ENCODE data around the gene FAM167B. TPM values are rescaled to one million over a fixed set of nuclear protein-coding genes. Genes with fewer than 3 reads are reported as not detected.

FAM167B gene
- total RNA-seq, 1 donor from 2014 or later = 1.4 TPM

DNA sequence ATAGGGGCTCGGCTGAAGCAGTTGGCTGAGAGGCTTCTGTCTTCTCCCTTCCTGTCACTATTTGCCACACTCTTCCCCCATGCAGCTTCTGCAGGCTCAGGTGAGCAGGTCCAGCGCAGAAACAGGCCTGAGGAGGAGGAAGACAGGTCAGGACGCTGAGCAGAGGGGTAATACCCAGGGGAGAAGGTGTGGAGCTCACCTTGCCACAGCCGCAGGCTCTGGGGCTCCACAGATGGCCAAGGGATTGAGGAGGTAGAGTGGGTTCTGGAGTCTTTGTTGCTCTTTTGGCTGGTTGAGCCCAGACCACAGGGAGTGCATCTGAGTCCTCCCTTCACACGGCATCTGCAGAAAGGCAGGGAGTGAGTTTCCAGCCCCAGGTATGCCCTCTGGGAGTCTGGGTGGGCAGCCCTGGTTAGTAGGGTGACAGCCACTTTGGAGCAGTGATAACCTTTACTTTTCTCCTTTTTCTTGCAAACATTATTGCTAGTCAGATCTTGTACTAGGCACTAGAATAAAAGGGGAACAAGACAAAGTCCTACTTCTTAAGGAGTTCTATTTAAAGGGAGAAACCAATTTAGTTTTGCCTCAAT is 15.1 kb upstream of the FAM167B start:
- intact Hi-C loops (cut with micrococcal nuclease) = no loop called here
- H3K4me3 Mint-ChIP-seq = no peak overlapping the region
- TF ChIP-seq, protein P1, sequence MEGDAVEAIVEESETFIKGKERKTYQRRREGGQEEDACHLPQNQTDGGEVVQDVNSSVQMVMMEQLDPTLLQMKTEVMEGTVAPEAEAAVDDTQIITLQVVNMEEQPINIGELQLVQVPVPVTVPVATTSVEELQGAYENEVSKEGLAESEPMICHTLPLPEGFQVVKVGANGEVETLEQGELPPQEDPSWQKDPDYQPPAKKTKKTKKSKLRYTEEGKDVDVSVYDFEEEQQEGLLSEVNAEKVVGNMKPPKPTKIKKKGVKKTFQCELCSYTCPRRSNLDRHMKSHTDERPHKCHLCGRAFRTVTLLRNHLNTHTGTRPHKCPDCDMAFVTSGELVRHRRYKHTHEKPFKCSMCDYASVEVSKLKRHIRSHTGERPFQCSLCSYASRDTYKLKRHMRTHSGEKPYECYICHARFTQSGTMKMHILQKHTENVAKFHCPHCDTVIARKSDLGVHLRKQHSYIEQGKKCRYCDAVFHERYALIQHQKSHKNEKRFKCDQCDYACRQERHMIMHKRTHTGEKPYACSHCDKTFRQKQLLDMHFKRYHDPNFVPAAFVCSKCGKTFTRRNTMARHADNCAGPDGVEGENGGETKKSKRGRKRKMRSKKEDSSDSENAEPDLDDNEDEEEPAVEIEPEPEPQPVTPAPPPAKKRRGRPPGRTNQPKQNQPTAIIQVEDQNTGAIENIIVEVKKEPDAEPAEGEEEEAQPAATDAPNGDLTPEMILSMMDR (IDR thresholded peaks at IDR 0.05) = no peak
- CTCF ChIA-PET = interaction anchor here (1.7 kb wide), 1 partner anchor 17 kb away, joined by 5 read pairs; no protein-coding TSS in a partner anchor
- no peaks in the 10 kb centered on the region for H3K4me1 Mint-ChIP-seq
- no peak overlapping the region for H3K27ac Mint-ChIP-seq
- ATAC-seq (ENCODE audit: low read depth) (no peak), DNase-seq (no peak)
- H3K9me3 Mint-ChIP-seq = no peaks in the 10 kb centered on the region
- POLR2A ChIA-PET = interaction anchor here (2.7 kb wide), 1 partner anchor 9 kb away, joined by 9 read pairs; no protein-coding TSS in a partner anchor
- H3K36me3 Mint-ChIP-seq (ENCODE audit: low read depth) = peaks cover 54% of the 10 kb centered on the region
- H3K27me3 Mint-ChIP-seq = no peaks in the 10 kb centered on the region

DNA sequence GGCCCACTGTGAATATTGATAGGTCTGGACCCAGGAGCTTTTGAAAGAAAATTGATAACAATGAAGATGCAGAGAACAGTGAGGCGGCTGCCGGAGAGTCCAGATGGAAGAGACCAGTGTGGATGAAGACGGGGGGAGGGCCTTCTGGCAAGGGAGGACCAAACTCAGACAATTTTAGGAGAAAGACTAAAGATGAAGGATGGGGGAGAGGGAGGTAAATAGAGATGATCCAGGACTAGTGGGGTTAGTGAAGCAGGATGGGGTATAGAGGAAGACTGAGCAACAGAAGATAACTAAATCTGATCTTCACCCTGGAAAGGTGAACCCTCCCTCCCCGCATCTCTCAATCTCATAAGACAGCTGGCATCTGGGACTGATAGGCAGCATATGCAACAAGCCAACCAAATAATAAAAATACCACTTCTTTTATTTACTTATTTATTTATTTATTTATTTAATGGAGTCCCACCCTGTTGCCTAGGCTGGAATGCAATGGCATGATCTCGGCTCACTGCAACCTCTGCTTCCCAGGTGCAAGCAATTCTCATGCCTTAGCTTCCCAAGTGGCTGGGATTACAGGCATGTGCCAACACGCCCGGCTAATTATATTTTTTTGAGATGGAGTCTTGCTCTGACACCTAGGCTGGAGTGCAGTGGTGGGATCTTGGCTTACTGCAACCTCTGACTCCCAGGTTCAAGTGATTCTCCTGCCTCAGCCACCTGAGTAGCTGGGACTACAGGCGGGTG is 14.3 kb upstream of the FAM167B start:
- Mint-ChIP-seq H3K4me3 (no peak overlapping the region), H3K36me3 (ENCODE audit: low read depth) (peaks cover 48% of the 10 kb centered on the region), H3K4me1 (no peaks in the 10 kb centered on the region), H3K9me3 (no peaks in the 10 kb centered on the region), H3K27me3 (no peaks in the 10 kb centered on the region), H3K27ac (no peak overlapping the region)
- ATAC-seq (ENCODE audit: low read depth) = no peak
- intact Hi-C loops (cut with micrococcal nuclease) = no loop called here
- TF ChIP-seq, protein P1 (IDR thresholded peaks at IDR 0.05) = no peak
- DNase-seq = no peak
- CTCF ChIA-PET = interaction anchor here (1.7 kb wide), 1 partner anchor 16 kb away, joined by 5 read pairs; no protein-coding TSS in a partner anchor
- POLR2A ChIA-PET = interaction anchor here (2.7 kb wide), 1 partner anchor 8 kb away, joined by 9 read pairs; no protein-coding TSS in a partner anchor

DNA sequence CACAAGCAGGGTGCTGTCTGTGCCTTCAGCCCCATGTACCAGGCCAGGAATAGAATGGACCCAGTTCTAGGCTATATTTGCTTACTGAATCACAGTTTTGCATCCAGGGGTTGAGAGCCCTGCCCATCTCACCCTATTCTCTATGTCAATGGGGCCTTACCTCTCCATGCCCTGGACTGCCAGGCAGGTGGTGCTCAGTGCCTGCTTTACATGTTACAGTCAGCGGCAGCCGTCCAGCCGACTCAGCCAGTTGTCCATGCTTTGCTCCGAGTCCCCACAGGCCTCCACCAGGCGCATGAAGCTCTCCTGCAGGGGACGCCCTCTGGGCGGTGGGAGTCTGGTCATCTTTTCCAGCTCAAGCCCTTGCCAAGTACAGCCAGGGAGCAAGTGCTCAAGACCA is 12.2 kb upstream of the FAM167B start:
- H3K27ac Mint-ChIP-seq = no peak overlapping the region
- ChIA-PET CTCF (interaction anchor here (1.0 kb wide), 1 partner anchor 18 kb away, joined by 3 read pairs; no protein-coding TSS in a partner anchor), POLR2A (no interaction called here)
- peaks cover 28% of the 10 kb centered on the region for H3K36me3 Mint-ChIP-seq (ENCODE audit: low read depth)
- peaks cover 2% of the 10 kb centered on the region for H3K4me1 Mint-ChIP-seq
- intact Hi-C loops (cut with micrococcal nuclease) = no loop called here
- no peaks in the 10 kb centered on the region for H3K27me3 Mint-ChIP-seq
- no peaks in the 10 kb centered on the region for H3K9me3 Mint-ChIP-seq
- no peak overlapping the region for H3K4me3 Mint-ChIP-seq
- TF ChIP-seq, protein P1 (IDR thresholded peaks at IDR 0.05) = no peak
- no peak for ATAC-seq (ENCODE audit: low read depth)
- no peak for DNase-seq

DNA sequence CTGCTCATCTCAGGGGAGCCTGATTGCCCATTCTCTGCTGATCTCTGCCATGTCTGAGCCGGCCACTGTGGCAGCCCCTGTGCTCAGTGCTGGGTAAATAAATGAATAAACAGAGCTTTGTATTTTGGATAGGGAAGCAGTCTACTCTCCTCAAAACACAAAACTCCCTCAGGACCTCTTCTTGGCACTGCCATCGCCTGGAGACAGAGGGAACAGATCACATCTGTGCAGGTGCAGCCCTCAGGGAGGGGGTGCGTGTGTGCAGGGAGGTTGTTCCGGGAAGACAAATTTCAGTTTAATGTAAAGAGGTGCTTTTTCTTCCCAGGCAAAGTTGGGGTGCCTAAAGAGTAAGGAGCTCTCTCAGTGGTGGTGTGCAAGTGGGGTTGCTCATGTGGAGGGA is 7.7 kb upstream of the FAM167B start:
- ATAC-seq (ENCODE audit: low read depth) (no peak), DNase-seq (no peak)
- TF ChIP-seq, protein P1 (IDR thresholded peaks at IDR 0.05) = no peak
- intact Hi-C loops (cut with micrococcal nuclease) = no loop called here
- Mint-ChIP-seq H3K27ac (peak overlapping the region; percentile 59), H3K4me1 (peaks cover 21% of the 10 kb centered on the region), H3K9me3 (no peaks in the 10 kb centered on the region), H3K27me3 (no peaks in the 10 kb centered on the region), H3K36me3 (ENCODE audit: low read depth) (no peaks in the 10 kb centered on the region), H3K4me3 (peak overlapping the region; percentile 62)
- ChIA-PET CTCF (interaction anchor here (0.6 to 4.3 kb wide), 6 partner anchors 11 to 97 kb away, joined by 4 to 42 read pairs (median 17); partner anchors contain the start of genes HDAC1, LCK and MARCKSL1), POLR2A (interaction anchor here (0.7 to 5.2 kb wide), 9 partner anchors 7 to 155 kb away, joined by 4 to 142 read pairs (median 20); partner anchors contain the start of genes BSDC1, CCDC28B, EIF3I and HDAC1)

DNA sequence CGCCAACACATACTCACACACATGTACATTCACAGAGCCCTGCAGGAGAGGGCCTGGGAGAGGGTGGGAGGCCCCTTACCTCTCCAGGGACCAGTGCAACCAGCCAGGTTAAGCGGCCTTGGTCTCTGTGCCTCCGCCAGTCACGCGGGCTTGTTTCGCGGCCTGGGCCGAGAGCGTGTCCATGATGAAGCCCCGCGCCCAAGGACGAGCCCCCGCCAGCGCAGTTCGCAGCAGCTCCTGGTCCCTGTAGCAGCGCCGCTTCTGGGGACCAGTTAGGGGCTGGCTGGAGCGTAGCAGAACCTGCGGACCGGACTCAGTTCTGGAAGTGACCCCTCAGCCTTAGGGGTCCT is 7.3 kb upstream of the FAM167B start:
- Mint-ChIP-seq H3K27ac (peak overlapping the region; percentile 87), H3K27me3 (no peaks in the 10 kb centered on the region), H3K36me3 (ENCODE audit: low read depth) (no peaks in the 10 kb centered on the region), H3K4me3 (peak overlapping the region; percentile 89), H3K4me1 (peaks cover 21% of the 10 kb centered on the region), H3K9me3 (no peaks in the 10 kb centered on the region)
- no peak for DNase-seq
- intact Hi-C loops (cut with micrococcal nuclease) = loop anchor here (1.0 to 2.0 kb wide), 3 partner anchors 15 to 97 kb away; partner anchors contain the start of genes HDAC1 and MARCKSL1
- ChIA-PET CTCF (interaction anchor here (0.6 to 4.3 kb wide), 15 partner anchors 11 to 120 kb away, joined by 3 to 42 read pairs (median 10); partner anchors contain the start of genes CCDC28B, HDAC1, LCK and MARCKSL1), POLR2A (interaction anchor here (0.9 to 5.2 kb wide), 14 partner anchors 8 to 155 kb away, joined by 3 to 142 read pairs (median 18); partner anchors contain the start of genes BSDC1, CCDC28B, EIF3I and HDAC1)
- ATAC-seq (ENCODE audit: low read depth) = no peak
- TF ChIP-seq, protein P1 (IDR thresholded peaks at IDR 0.05) = no peak

Measured in activated B cell treated with CpG ODN at 0.5 μM for 24 hours (primary cell).